Measurements from ENCODE around the gene NEK1. TPM values are rescaled to one million over a fixed set of nuclear protein-coding genes. Genes with fewer than 3 reads are reported as not detected.

NEK1 gene
- polyA plus RNA-seq, 1 donor from 2014 or later: 17.1 TPM

DNA sequence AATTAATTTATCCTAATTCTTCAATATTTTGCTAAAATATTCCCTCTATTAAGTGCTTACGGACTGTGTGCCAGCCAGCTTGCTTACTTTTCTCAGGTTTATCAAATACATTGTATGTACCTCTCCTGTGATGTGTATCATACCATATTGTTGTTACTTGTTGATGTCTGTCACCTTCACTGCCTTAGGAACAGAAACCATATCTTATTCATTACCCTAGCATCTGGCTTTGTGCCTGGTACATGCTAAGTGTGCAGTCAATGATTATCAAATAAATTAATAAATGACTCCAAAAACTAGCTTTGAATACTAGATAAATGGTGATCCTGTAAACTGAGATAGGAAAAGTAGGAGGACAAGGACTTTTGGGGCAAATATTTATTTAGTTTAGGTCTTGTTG is 14.9 kb upstream of the NEK1 start:
- H3K4me3 ChIP-seq (ENCODE audit: low read length): no peak overlapping the region
- peaks cover 44% of the 10 kb centered on the region for H3K79me2 ChIP-seq (replicated peaks; ENCODE audit: insufficient read depth, low read length)
- no peak overlapping the region for H3K9ac ChIP-seq (ENCODE audit: low read length)
- H3F3A ChIP-seq (ENCODE audit: insufficient read depth, low read length, poor library complexity, severe bottlenecking): no peaks in the 10 kb centered on the region
- no peaks in the 10 kb centered on the region for H3K9me2 ChIP-seq (ENCODE audit: insufficient read depth, low read length)
- H4K20me1 ChIP-seq (ENCODE audit: insufficient read depth): no peaks in the 10 kb centered on the region
- H3K4me2 ChIP-seq (ENCODE audit: low read length): no peak overlapping the region
- no peaks in the 10 kb centered on the region for H3K9me3 ChIP-seq (ENCODE audit: low read length)
- no peaks in the 10 kb centered on the region for H3K27me3 ChIP-seq (ENCODE audit: insufficient read depth, low read depth, low read length)
- H3K27ac ChIP-seq (ENCODE audit: low read length): no peak overlapping the region
- H2AFZ ChIP-seq (ENCODE audit: low read depth, low read length): no peak overlapping the region
- TF ChIP-seq SMC3 (conservative IDR thresholded peaks at IDR 0.05; ENCODE audit: poor library complexity) (no peak), EZH2 (IDR thresholded peaks at IDR 0.05; ENCODE audit: borderline replicate concordance, insufficient read depth, low read length, poor library complexity, severe bottlenecking) (no peak), TAF1 (IDR thresholded peaks at IDR 0.05; ENCODE audit: low read depth) (no peak), CTCF (IDR thresholded peaks at IDR 0.05; ENCODE audit: poor library complexity, severe bottlenecking) (no peak), RAD21 (conservative IDR thresholded peaks at IDR 0.05) (no peak), POLR2AphosphoS5 (IDR thresholded peaks at IDR 0.05) (no peak), EP300 (conservative IDR thresholded peaks at IDR 0.05; ENCODE audit: poor library complexity, severe bottlenecking) (no peak), MXI1 (conservative IDR thresholded peaks at IDR 0.05; ENCODE audit: poor library complexity, severe bottlenecking) (no peak)
- TF ChIP-seq, protein P1, sequence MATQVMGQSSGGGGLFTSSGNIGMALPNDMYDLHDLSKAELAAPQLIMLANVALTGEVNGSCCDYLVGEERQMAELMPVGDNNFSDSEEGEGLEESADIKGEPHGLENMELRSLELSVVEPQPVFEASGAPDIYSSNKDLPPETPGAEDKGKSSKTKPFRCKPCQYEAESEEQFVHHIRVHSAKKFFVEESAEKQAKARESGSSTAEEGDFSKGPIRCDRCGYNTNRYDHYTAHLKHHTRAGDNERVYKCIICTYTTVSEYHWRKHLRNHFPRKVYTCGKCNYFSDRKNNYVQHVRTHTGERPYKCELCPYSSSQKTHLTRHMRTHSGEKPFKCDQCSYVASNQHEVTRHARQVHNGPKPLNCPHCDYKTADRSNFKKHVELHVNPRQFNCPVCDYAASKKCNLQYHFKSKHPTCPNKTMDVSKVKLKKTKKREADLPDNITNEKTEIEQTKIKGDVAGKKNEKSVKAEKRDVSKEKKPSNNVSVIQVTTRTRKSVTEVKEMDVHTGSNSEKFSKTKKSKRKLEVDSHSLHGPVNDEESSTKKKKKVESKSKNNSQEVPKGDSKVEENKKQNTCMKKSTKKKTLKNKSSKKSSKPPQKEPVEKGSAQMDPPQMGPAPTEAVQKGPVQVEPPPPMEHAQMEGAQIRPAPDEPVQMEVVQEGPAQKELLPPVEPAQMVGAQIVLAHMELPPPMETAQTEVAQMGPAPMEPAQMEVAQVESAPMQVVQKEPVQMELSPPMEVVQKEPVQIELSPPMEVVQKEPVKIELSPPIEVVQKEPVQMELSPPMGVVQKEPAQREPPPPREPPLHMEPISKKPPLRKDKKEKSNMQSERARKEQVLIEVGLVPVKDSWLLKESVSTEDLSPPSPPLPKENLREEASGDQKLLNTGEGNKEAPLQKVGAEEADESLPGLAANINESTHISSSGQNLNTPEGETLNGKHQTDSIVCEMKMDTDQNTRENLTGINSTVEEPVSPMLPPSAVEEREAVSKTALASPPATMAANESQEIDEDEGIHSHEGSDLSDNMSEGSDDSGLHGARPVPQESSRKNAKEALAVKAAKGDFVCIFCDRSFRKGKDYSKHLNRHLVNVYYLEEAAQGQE (IDR thresholded peaks at IDR 0.05; ENCODE audit: borderline replicate concordance): no peak
- no peaks in the 10 kb centered on the region for H3K36me3 ChIP-seq (ENCODE audit: insufficient read depth, low read length)

- Histone ChIP-seq H3K4me3 (ENCODE audit: low read length) (no peak overlapping the region), H3K9me3 (ENCODE audit: low read length) (no peaks in the 10 kb centered on the region), H3K9me2 (ENCODE audit: insufficient read depth, low read length) (no peaks in the 10 kb centered on the region), H3K4me2 (ENCODE audit: low read length) (no peak overlapping the region), H3K27me3 (ENCODE audit: insufficient read depth, low read depth, low read length) (no peaks in the 10 kb centered on the region), H3K27ac (ENCODE audit: low read length) (no peak overlapping the region), H3K79me2 (replicated peaks; ENCODE audit: insufficient read depth, low read length) (peaks cover 51% of the 10 kb centered on the region), H4K20me1 (ENCODE audit: insufficient read depth) (no peaks in the 10 kb centered on the region), H2AFZ (ENCODE audit: low read depth, low read length) (no peak overlapping the region), H3F3A (ENCODE audit: insufficient read depth, low read length, poor library complexity, severe bottlenecking) (no peaks in the 10 kb centered on the region), H3K9ac (ENCODE audit: low read length) (no peak overlapping the region), H3K36me3 (ENCODE audit: insufficient read depth, low read length) (no peaks in the 10 kb centered on the region)
- TF ChIP-seq EP300 (conservative IDR thresholded peaks at IDR 0.05; ENCODE audit: poor library complexity, severe bottlenecking) (no peak), RAD21 (conservative IDR thresholded peaks at IDR 0.05) (no peak), POLR2AphosphoS5 (IDR thresholded peaks at IDR 0.05) (no peak), MXI1 (conservative IDR thresholded peaks at IDR 0.05; ENCODE audit: poor library complexity, severe bottlenecking) (no peak), TAF1 (IDR thresholded peaks at IDR 0.05; ENCODE audit: low read depth) (no peak), EZH2 (IDR thresholded peaks at IDR 0.05; ENCODE audit: borderline replicate concordance, insufficient read depth, low read length, poor library complexity, severe bottlenecking) (no peak), SMC3 (conservative IDR thresholded peaks at IDR 0.05; ENCODE audit: poor library complexity) (no peak), CTCF (IDR thresholded peaks at IDR 0.05; ENCODE audit: poor library complexity, severe bottlenecking) (no peak)
- TF ChIP-seq, protein P1 (IDR thresholded peaks at IDR 0.05; ENCODE audit: borderline replicate concordance): no peak
Observed at GRCh38 chr4:169626331-169627282, 14.2 kb upstream of the NEK1 start.
